Retinal pigment epithelial cell (primary cell): ENCODE results near the gene GPC5.

Experiments used
- DNase-seq: peaks from one replicate; pipeline ENCODE4 v3.0.0-alpha.2; 2010; ENCODE audit warnings: low read depth
- H3K4me3 ChIP-seq: 2 replicates; pipeline ENCODE4 v1.5.1; 2011; ENCODE audit warnings: mild to moderate bottlenecking, low read length, control low read depth, moderate library complexity
- TF ChIP-seq, protein P1 (sequence below): conservative IDR thresholded peaks from 2 replicates; pipeline ENCODE4 v1.5.1; 2011; ENCODE audit warnings: low read depth, low read length, control low read depth, inconsistent platforms

GPC5 gene

DNA sequence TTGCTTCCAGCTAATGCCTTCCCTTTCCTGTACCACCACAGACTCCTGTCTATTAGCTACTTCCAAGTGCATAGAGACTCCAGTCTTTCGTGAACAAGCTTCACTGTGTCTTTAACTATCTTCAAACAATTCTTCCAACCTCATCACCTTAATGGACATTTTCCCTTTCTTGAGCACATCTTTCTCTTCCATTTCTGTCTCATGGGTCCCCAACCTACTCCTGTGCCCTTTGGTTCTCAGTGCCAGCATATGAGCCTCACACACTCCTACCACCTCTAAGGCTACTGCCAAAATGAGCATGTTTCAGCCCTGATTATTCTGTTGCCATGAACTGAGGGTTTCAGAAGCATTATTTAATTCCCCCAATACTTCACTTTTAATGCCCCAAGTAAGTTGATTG, 360.3 kb downstream of the GPC5 start:
- TF ChIP-seq, protein P1, sequence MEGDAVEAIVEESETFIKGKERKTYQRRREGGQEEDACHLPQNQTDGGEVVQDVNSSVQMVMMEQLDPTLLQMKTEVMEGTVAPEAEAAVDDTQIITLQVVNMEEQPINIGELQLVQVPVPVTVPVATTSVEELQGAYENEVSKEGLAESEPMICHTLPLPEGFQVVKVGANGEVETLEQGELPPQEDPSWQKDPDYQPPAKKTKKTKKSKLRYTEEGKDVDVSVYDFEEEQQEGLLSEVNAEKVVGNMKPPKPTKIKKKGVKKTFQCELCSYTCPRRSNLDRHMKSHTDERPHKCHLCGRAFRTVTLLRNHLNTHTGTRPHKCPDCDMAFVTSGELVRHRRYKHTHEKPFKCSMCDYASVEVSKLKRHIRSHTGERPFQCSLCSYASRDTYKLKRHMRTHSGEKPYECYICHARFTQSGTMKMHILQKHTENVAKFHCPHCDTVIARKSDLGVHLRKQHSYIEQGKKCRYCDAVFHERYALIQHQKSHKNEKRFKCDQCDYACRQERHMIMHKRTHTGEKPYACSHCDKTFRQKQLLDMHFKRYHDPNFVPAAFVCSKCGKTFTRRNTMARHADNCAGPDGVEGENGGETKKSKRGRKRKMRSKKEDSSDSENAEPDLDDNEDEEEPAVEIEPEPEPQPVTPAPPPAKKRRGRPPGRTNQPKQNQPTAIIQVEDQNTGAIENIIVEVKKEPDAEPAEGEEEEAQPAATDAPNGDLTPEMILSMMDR, result no peak
- no peak for DNase-seq
- no peak overlapping the region for H3K4me3 ChIP-seq

DNA sequence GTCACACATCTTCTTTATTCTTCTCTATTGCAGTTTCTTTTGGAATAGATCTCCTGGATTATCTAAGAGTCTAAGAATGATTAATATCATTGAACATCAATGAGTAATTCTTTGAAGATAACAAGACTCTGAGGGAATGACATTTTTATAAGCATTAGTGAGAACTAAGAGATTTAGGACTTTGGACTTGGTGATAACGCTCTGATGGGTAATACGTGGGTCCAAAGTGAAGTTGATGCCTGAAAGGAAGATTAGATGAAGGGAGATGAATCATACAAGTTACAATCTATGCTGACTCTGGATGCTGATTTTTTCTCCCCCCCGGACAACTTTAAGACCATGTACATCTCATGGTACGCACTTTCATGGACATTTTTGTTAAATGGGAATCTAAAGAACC, 364.5 kb downstream of the GPC5 start:
- DNase-seq, result no peak
- TF ChIP-seq, protein P1, result no peak
- no peak overlapping the region for H3K4me3 ChIP-seq

DNA sequence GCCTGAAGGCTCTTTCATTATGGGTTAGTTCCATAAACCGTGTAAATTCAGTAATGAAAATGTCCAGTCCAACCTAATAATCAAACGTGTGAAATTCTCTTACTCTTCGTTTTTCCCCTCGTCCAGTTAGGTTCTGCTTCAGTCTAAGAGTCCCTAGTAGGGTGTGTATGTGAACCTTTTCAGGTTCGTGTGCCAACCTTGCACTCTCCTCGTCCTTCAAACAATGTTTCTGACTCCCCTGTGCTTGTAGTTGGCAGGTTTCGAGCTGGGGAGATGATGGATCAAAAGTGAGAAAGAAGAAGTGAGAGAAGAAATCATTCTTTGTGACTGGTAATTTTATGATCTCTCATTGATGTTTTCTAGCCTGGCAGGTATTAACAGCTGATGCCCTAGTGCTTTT, 366.1 kb downstream of the GPC5 start:
- TF ChIP-seq, protein P1, result no peak
- H3K4me3 ChIP-seq, result no peak overlapping the region
- DNase-seq, result no peak

DNA sequence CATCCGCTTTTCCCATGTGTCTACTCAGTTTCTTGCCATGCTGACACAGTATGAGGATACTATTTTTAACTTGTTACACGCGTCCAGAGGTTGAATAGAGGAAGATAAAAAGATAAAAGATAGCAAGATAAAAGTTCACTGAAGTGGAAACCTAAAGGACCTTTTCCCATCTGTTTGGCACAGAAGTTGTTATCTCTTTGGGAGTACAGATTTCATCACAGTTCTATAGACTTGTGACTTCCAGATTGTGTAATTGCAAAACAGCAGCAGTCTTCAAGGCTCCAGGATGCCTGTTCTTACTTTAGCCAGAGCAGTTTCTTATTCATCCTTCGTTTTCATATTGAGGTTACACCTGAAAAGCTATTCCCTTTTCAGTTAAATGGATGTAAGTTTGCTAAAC, 369.2 kb downstream of the GPC5 start:
- DNase-seq, result no peak
- H3K4me3 ChIP-seq, result no peak overlapping the region
- TF ChIP-seq, protein P1, result no peak

DNA sequence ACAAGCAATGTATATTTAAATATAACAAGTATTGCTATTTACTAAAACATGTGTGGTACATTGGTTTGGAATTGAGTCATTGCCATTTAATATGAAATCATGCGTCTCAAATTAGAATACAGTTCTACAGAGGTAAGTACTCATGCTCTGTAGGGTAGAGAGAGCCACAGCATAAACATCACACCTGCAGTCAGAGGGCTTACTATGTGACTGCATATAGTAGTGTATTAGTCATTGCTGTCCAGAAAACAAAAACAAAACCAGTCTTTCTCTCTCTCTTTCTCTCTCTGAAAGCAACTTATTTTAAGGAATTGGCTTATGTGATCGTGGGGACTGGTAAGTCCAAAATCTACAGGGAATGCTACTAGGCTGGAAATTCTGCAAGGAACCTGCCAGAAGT, 370.3 kb downstream of the GPC5 start:
- TF ChIP-seq, protein P1, result no peak
- no peak for DNase-seq
- no peak overlapping the region for H3K4me3 ChIP-seq

DNA sequence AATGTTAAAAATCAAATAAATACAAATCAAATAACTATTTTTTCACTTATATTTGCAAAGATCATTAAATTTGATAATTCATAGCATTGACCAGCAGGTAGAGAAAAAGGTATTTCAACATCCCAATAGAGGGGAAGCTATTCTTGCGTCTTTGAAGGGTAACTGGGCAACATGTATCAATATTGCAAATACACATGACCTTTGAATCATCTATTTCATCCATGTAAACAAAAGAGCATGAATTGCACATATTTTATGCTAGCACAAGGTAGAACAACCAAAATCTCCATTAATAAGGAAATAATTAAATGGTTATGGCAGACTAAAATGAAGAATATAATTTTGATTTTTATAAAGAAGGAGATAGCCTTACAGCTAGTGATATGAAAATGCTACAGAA, 372.8 kb downstream of the GPC5 start:
- TF ChIP-seq, protein P1, result no peak
- no peak for DNase-seq
- H3K4me3 ChIP-seq, result no peak overlapping the region

DNA sequence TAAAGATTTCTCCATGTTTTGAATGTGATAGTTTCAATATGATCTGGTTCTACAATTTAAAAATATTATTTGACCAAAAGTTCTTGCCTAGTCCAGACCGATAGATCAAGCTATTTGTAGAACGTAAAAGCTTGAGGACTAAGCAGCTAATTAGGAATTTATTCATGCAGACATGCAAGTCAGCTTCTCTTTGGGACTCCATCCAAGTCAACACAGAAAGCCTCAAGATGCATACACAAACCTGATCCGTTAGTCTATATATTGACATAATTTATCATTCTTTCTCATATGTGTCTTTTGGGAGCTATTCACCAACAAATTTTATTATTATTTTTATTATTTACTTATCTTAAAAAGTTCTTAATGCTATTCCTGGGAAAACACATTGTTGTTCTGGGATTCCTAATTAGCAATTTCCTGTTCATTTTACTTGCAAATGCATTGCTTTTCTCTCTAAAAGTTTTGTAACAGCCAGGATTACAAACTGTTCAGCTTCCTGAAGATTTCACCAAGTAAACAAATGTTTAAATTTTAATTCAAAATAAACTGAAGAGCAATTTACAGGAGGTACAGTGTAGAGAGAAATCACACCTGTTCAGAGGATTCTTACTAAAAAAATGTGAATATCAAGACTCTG, 375.3 kb downstream of the GPC5 start:
- TF ChIP-seq, protein P1, result no peak
- DNase-seq, result no peak
- no peak overlapping the region for H3K4me3 ChIP-seq
